Lung (tissue), 12 donors: ENCODE measurements around the gene C19orf44. TPM values are rescaled to one million over a fixed set of nuclear protein-coding genes. Genes with fewer than 3 reads are reported as not detected.

ENCODE experiments used
- ATAC-seq: fragments of 200-7000 bp; cut with Tn5 transposase; one replicate; pipeline ENCODE4 v1.9.1; 2020; ENCODE audit warnings: moderate number of reproducible peaks; ENCODE audit not compliant: insufficient read depth, low FRiP score
- DNase-seq, 3 donors: peaks; one replicate each; pipeline ENCODE4 v3.0.0-alpha.2; 2013 to 2017
- H3K27ac ChIP-seq, 2 donors: one replicate each; pipeline ENCODE4 v1.5.1; 2013; ENCODE audit warnings: mild to moderate bottlenecking in 2 of 2, moderate library complexity in 2 of 2, control low read depth in 1 of 2, inconsistent platforms in 1 of 2, low read depth in 1 of 2, low read length in 1 of 2
- H3K27me3 ChIP-seq, 3 donors: one replicate each; pipeline ENCODE4 v1.5.1; 2013; ENCODE audit warnings: low read length in 2 of 3; ENCODE audit not compliant: control insufficient read depth in 3 of 3, insufficient read depth in 3 of 3
- H3K36me3 ChIP-seq, 4 donors: one replicate each; pipeline ENCODE4 v1.5.1; 2013; ENCODE audit warnings: low read length in 4 of 4, mild to moderate bottlenecking in 1 of 4, moderate library complexity in 1 of 4; ENCODE audit not compliant: control insufficient read depth in 4 of 4, insufficient read depth in 4 of 4
- H3K4me1 ChIP-seq, 5 donors: one replicate each; pipeline ENCODE4 v1.5.1; 2013; ENCODE audit warnings: low read length in 5 of 5, mild to moderate bottlenecking in 2 of 5, moderate library complexity in 1 of 5; ENCODE audit not compliant: control insufficient read depth in 5 of 5, insufficient read depth in 5 of 5
- H3K4me3 ChIP-seq: one replicate; pipeline ENCODE4 v1.5.1; 2013; ENCODE audit warnings: mild to moderate bottlenecking, control low read depth, moderate library complexity
- H3K9ac ChIP-seq, 2 donors: one replicate each; pipeline ENCODE4 v1.5.1; 2013; ENCODE audit warnings: low read length in 2 of 2, control low read depth in 1 of 2; ENCODE audit not compliant: insufficient read depth in 1 of 2
- H3K9me3 ChIP-seq, 4 donors: one replicate each; pipeline ENCODE4 v1.5.1; 2013; ENCODE audit warnings: low read length in 3 of 4, mild to moderate bottlenecking in 1 of 4, moderate library complexity in 1 of 4; ENCODE audit not compliant: control insufficient read depth in 4 of 4, insufficient read depth in 3 of 4
- WGBS, 2 donors: extraction: QIAGEN DNeasy Blood & Tissue Kit; methylation state at CpG; one replicate each; pipeline ENCODE4 v1.1.7; 2013; 5-methylcytosine and 5-hydroxymethylcytosine counted together
- polyA plus RNA-seq, 2 donors: library from polyadenylated mRNA; stranded (reverse); fragments of 200-250 nt; gene quantifications; one replicate each; pipeline ENCODE4 v1.2.1, GENCODE V29; 2013
- total RNA-seq, 2 donors: library from RNA; depleted of rRNA in 1 of 2; stranded (reverse); fragments of >200 nt in 1 of 2; gene quantifications; one replicate each; pipeline ENCODE4 v1.2.1, GENCODE V29; 2014 to 2021
- TF ChIP-seq, protein P1 (sequence below): IDR thresholded peaks from 2 replicates; pipeline ENCODE4 v1.5.1; 2012; ENCODE audit warnings: mild to moderate bottlenecking; ENCODE audit errors: control extremely low read depth, extremely low read depth
- donor health status: control.
- donor health status: control.
- donor health status: Bipolar disorder and iron deficiency.
- donor health status: healthy.
- donor health status: DM: yes; HTN: yes; CAD: no.

Gene C19orf44
- total and polyA plus RNA-seq, 4 donors: 3.1 to 9.4 (median 4.6) TPM

GRCh38 chr19:16460454-16460853 lies 35.7 kb upstream of the C19orf44 start:
- Histone ChIP-seq H3K9me3 (peaks cover 0 to 2% (median 0%) of the 10 kb centered on the region in 4 donors), H3K27me3 (no peaks in the 10 kb centered on the region), H3K4me3 (no peak overlapping the region), H3K36me3 (peaks cover 0 to 2% (median under 1%) of the 10 kb centered on the region in 4 donors), H3K27ac (peak overlapping the region in 1 of 2 donors; percentile 62), H3K4me1 (peaks cover 15 to 40% (median 19%) of the 10 kb centered on the region in 5 donors), H3K9ac (no peak overlapping the region)
- ATAC-seq (no peak), DNase-seq (no peak)
- TF ChIP-seq, protein P1, sequence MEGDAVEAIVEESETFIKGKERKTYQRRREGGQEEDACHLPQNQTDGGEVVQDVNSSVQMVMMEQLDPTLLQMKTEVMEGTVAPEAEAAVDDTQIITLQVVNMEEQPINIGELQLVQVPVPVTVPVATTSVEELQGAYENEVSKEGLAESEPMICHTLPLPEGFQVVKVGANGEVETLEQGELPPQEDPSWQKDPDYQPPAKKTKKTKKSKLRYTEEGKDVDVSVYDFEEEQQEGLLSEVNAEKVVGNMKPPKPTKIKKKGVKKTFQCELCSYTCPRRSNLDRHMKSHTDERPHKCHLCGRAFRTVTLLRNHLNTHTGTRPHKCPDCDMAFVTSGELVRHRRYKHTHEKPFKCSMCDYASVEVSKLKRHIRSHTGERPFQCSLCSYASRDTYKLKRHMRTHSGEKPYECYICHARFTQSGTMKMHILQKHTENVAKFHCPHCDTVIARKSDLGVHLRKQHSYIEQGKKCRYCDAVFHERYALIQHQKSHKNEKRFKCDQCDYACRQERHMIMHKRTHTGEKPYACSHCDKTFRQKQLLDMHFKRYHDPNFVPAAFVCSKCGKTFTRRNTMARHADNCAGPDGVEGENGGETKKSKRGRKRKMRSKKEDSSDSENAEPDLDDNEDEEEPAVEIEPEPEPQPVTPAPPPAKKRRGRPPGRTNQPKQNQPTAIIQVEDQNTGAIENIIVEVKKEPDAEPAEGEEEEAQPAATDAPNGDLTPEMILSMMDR: no peak
- WGBS, 2 donors: 76 to 83% methylated on average over 8 of the region's 8 CpGs

DNA sequence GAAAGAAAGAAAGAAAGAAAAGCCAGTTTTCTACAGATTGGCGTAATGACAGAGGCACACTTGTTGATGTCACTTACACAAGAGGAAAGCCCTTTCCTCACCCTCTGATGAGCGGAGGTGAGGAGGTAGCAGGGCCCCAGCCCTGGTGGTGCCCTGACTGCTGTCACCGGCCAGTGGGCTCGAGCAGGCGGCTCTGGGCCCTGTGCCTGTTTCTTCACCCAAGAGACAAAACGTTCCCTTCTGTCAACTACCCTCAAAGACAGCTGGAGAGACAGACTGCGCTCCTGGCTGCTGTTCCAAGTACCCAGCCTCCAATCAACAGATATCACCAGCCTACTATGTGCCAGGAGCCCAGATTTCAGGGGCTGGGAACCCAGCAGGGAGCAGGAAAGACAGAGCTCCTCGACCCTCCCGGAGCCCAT lies 34.6 kb upstream of the C19orf44 start:
- no peak overlapping the region for H3K9ac ChIP-seq
- no peak overlapping the region for H3K4me3 ChIP-seq
- WGBS, 2 donors: 39 to 80% methylated on average over 9 of the region's 9 CpGs
- H3K27ac ChIP-seq: peak overlapping the region in 1 of 2 donors; percentile 94
- DNase-seq (no peak), ATAC-seq (no peak)
- H3K4me1 ChIP-seq: peaks cover 11 to 39% (median 19%) of the 10 kb centered on the region in 5 donors
- peaks cover 0 to 4% (median under 1%) of the 10 kb centered on the region in 4 donors for H3K36me3 ChIP-seq
- TF ChIP-seq, protein P1: no peak
- H3K9me3 ChIP-seq: peaks cover 0 to 2% (median 0%) of the 10 kb centered on the region in 4 donors
- no peaks in the 10 kb centered on the region for H3K27me3 ChIP-seq

GRCh38 chr19:16462757-16463250 lies 33.4 kb upstream of the C19orf44 start:
- Histone ChIP-seq H3K36me3 (peaks cover 0 to 4% (median under 1%) of the 10 kb centered on the region in 4 donors), H3K9ac (no peak overlapping the region), H3K9me3 (peaks cover 0 to 2% (median 0%) of the 10 kb centered on the region in 4 donors), H3K27me3 (no peaks in the 10 kb centered on the region), H3K4me1 (peaks cover 5 to 27% (median 8%) of the 10 kb centered on the region in 5 donors), H3K4me3 (no peak overlapping the region), H3K27ac (peak overlapping the region in 1 of 2 donors; percentile 94)
- TF ChIP-seq, protein P1: no peak
- ATAC-seq: no peak
- 62 to 68% methylated on average over 4 to 6 of the region's 6 CpGs for WGBS, 2 donors
- DNase-seq: no peak
